Measurements from ENCODE around the gene SMG6. TPM values are rescaled to one million over a fixed set of nuclear protein-coding genes. Genes with fewer than 3 reads are reported as not detected.
A peak's percentile ranks its signal among the peaks of the same experiment; 100 is the strongest.

The SMG6 gene
- total and polyA plus RNA-seq, 2 of the 4 experiments (the other 2 are of a cell fraction) = 16.3 to 30.3 TPM

- peak overlapping the region; percentile 26; the same call in 1 of the 2 replicates for H3K4ac ChIP-seq (ENCODE audit: low read depth, low read length)
- CTCF ChIA-PET = interaction anchor here (3.3 kb wide), 1 partner anchor 153 kb away, joined by 15 read pairs; no protein-coding TSS in a partner anchor
These were observed 211.3 kb downstream of the SMG6 start for GRCh38 chr17:2092253-2092652.

More at GRCh38 chr17:2092253-2092652, 211.3 kb downstream of the SMG6 start:
- peak overlapping the region; percentile 87 for H2AK5ac ChIP-seq (ENCODE audit: low read depth, low read length)
- in situ Hi-C loops (cut with MboI; ENCODE audit: low sequenced_read_pairs) (no loop called here), dilution Hi-C loops (cut with HindIII; ENCODE audit: low sequenced_read_pairs, unreplicated experiment) (no loop called here), intact Hi-C loops (cut with micrococcal nuclease) (no loop called here)
- H2BK15ac ChIP-seq (ENCODE audit: low read depth, low read length) = 0 out of 3 replicates have a peak overlapping the region, but pooled peaks have one; percentile 36
- H3K23ac ChIP-seq (ENCODE audit: low read depth, low read length) = no peak overlapping the region; the same call in 1 of the 2 replicates
- peak overlapping the region; percentile 38; the same call in 1 of the 2 replicates for H4K5ac ChIP-seq (ENCODE audit: low read depth, low read length)
- peaks cover 29% of the 10 kb centered on the region for H3K9me1 ChIP-seq (ENCODE audit: insufficient read depth, low read length)
- H2AK9ac ChIP-seq (replicated peaks; ENCODE audit: low read depth, low read length, poor library complexity) = no peak overlapping the region
- TF ChIP-seq MAFK (IDR thresholded peaks at IDR 0.05; ENCODE audit: low read depth, low read length) = no peak
- TF ChIP-seq NFE2L2 (IDR thresholded peaks at IDR 0.05; ENCODE audit: low read depth, low read length) = no peak
- TF ChIP-seq ELK1 (IDR thresholded peaks at IDR 0.05; ENCODE audit: borderline replicate concordance, low read depth, low read length) = no peak
- TF ChIP-seq MXI1 (IDR thresholded peaks at IDR 0.05; ENCODE audit: borderline replicate concordance, low read depth, low read length) = no peak
- TF ChIP-seq POLR2A (IDR thresholded peaks at IDR 0.05; ENCODE audit: low read depth, low read length) = no peak
- no peak for TF ChIP-seq CHD1 (IDR thresholded peaks at IDR 0.05; ENCODE audit: low read depth, low read length)
- TF ChIP-seq FOS (IDR thresholded peaks at IDR 0.05; ENCODE audit: low read depth, low read length) = no peak
- no TSS peak for BruUV-seq (replicated peaks)
- H3K14ac ChIP-seq (replicated peaks; ENCODE audit: low read depth, low read length) = peak overlapping the region; percentile 34; the same call in 1 of the 2 replicates
- peak overlapping the region; percentile 41; the same call in 1 of the 2 replicates for H2BK20ac ChIP-seq (ENCODE audit: low read depth, low read length)
- peaks cover 18% of the 10 kb centered on the region for H3K4me1 ChIP-seq (ENCODE audit: control insufficient read depth, insufficient read depth, low read length)
- peaks cover 17 to 75% of the 10 kb centered on the region in 2 experiments; a peak in 3 of 4 replicates for H3K79me1 ChIP-seq (ENCODE audit: low read depth in 1 of 2, low read length in 2 of 2)
- no peaks in the 10 kb centered on the region for H3K9me3 ChIP-seq (ENCODE audit: control insufficient read depth, insufficient read depth, low read length)
- H2BK5ac ChIP-seq (ENCODE audit: low read depth, low read length, poor library complexity, severe bottlenecking) = peak overlapping the region; percentile 31
- POLR2A ChIA-PET (ENCODE audit: unreplicated experiment) = no interaction called here
- no peak overlapping the region for H2AFZ ChIP-seq (replicated peaks; ENCODE audit: low read length, poor library complexity)
- ATAC-seq (ENCODE audit: low read depth) (no peak), DNase-seq (no peak)
- H3K4me2 ChIP-seq (ENCODE audit: low read depth, low read length) = no peak overlapping the region
- H4K91ac ChIP-seq (ENCODE audit: insufficient read depth, low read depth, low read length) = peak overlapping the region; percentile 55
- H3K18ac ChIP-seq (ENCODE audit: low read depth, low read length) = peak overlapping the region; percentile 7; the same call in 1 of the 2 replicates
- WGBS, 2 experiments (ENCODE audit: extremely low coverage in 2 of 2, insufficient read length in 1 of 2) = 100% methylated on average over 2 of the region's 4 CpGs; no CpG with 5 or more reads in 1 of the 2 experiments
- H3K27ac ChIP-seq (ENCODE audit: insufficient read depth, low read length) = peak overlapping the region; percentile 18; the same call in 1 of the 2 replicates
- H4K20me1 ChIP-seq (ENCODE audit: insufficient read depth, low read length) = no peaks in the 10 kb centered on the region; the same call in 1 of the 2 replicates
- H2BK120ac ChIP-seq (ENCODE audit: low read depth, low read length) = peak overlapping the region; percentile 51; the same call in 1 of the 2 replicates
- H4K8ac ChIP-seq (ENCODE audit: low read depth in 2 of 2, low read length in 2 of 2) = peak overlapping the region in 1 of 2 experiments; percentile 41; a peak in 2 of 4 replicates
- H3K56ac ChIP-seq (ENCODE audit: extremely low read depth, insufficient read depth, low read length) = no peak overlapping the region
- H3K4me3 ChIP-seq (ENCODE audit: insufficient read depth, low read depth, low read length) = no peak overlapping the region
- no peaks in the 10 kb centered on the region for H3K27me3 ChIP-seq (ENCODE audit: control insufficient read depth, insufficient read depth, low read length)
- H3K36me3 ChIP-seq (ENCODE audit: control insufficient read depth, insufficient read depth, low read length) = no peaks in the 10 kb centered on the region; the same call in 1 of the 2 replicates
- H3K9ac ChIP-seq (ENCODE audit: low read depth, low read length) = no peak overlapping the region
